ENCODE measurements around the gene MARS1.
A peak's percentile ranks its signal among the peaks of the same experiment; 100 is the strongest.

Gene MARS1

GRCh38 chr12:57462912-57463253 lies 25.0 kb upstream of the MARS1 start:
- peaks cover 20% of the 10 kb centered on the region for H3K27me3 ChIP-seq
- H3K27ac ChIP-seq = no peak overlapping the region

GRCh38 chr12:57464569-57464968 lies 23.3 kb upstream of the MARS1 start:
- no peak overlapping the region for H3K4me3 ChIP-seq
- H3K27ac ChIP-seq = no peak overlapping the region
- TF ChIP-seq Cebpa-rat (IDR thresholded peaks at IDR 0.05) = no peak
- peaks cover 7% of the 10 kb centered on the region for H4K20me1 ChIP-seq
- H3K9ac ChIP-seq = no peak overlapping the region
- peaks cover 6% of the 10 kb centered on the region; the same call in 1 of the 2 replicates for H3K36me3 ChIP-seq
- no peak overlapping the region for H3K4me2 ChIP-seq
- peaks cover 20% of the 10 kb centered on the region for H3K27me3 ChIP-seq
- peaks cover 28% of the 10 kb centered on the region for H3K4me1 ChIP-seq
- H3K9me3 ChIP-seq = no peaks in the 10 kb centered on the region

More at GRCh38 chr12:57462912-57463253, 25.0 kb upstream of the MARS1 start:
- Histone ChIP-seq H3K4me1 (peaks cover 38% of the 10 kb centered on the region), H3K4me2 (peak overlapping the region; percentile 98), H3K9me3 (no peaks in the 10 kb centered on the region), H3K36me3 (no peaks in the 10 kb centered on the region), H3K9ac (no peak overlapping the region), H3K4me3 (no peak overlapping the region), H4K20me1 (peaks cover 7% of the 10 kb centered on the region)
- no peak for TF ChIP-seq Cebpa-rat (IDR thresholded peaks at IDR 0.05)

- Histone ChIP-seq H3K27me3 (peaks cover 18% of the 10 kb centered on the region), H3K36me3 (peaks cover 12% of the 10 kb centered on the region; the same call in 1 of the 2 replicates), H3K9me3 (no peaks in the 10 kb centered on the region), H3K4me2 (no peak overlapping the region), H3K4me1 (peaks cover 28% of the 10 kb centered on the region), H3K4me3 (no peak overlapping the region), H4K20me1 (peaks cover 7% of the 10 kb centered on the region), H3K27ac (no peak overlapping the region), H3K9ac (no peak overlapping the region)
- no peak for TF ChIP-seq Cebpa-rat (IDR thresholded peaks at IDR 0.05)
Observed at GRCh38 chr12:57465030-57465746, 22.7 kb upstream of the MARS1 start.

- H3K27me3 ChIP-seq = peaks cover 11% of the 10 kb centered on the region
- no peak for TF ChIP-seq Cebpa-rat (IDR thresholded peaks at IDR 0.05)
- no peak overlapping the region for H3K4me2 ChIP-seq
- H3K9me3 ChIP-seq = no peaks in the 10 kb centered on the region
- H3K27ac ChIP-seq = no peak overlapping the region
- peaks cover 20% of the 10 kb centered on the region for H3K4me1 ChIP-seq
- no peak overlapping the region for H3K9ac ChIP-seq
- no peak overlapping the region for H3K4me3 ChIP-seq
- peaks cover 4% of the 10 kb centered on the region for H4K20me1 ChIP-seq
- peaks cover 19% of the 10 kb centered on the region; the same call in 1 of the 2 replicates for H3K36me3 ChIP-seq
Observed at GRCh38 chr12:57465747-57466505, 21.9 kb upstream of the MARS1 start.

GRCh38 chr12:57467212-57467874 lies 20.5 kb upstream of the MARS1 start:
- H3K9ac ChIP-seq = no peak overlapping the region
- H3K4me3 ChIP-seq = no peak overlapping the region
- H3K27me3 ChIP-seq = no peaks in the 10 kb centered on the region
- H4K20me1 ChIP-seq = no peaks in the 10 kb centered on the region
- H3K36me3 ChIP-seq = peaks cover 33% of the 10 kb centered on the region; the same call in 1 of the 2 replicates
- no peak for TF ChIP-seq Cebpa-rat (IDR thresholded peaks at IDR 0.05)
- peaks cover 15% of the 10 kb centered on the region for H3K4me1 ChIP-seq
- H3K4me2 ChIP-seq = no peak overlapping the region
- no peak overlapping the region for H3K27ac ChIP-seq
- no peaks in the 10 kb centered on the region for H3K9me3 ChIP-seq

GRCh38 chr12:57467915-57468314 lies 20.0 kb upstream of the MARS1 start:
- Histone ChIP-seq H3K27me3 (no peaks in the 10 kb centered on the region), H3K4me3 (no peak overlapping the region), H3K36me3 (peaks cover 39% of the 10 kb centered on the region; the same call in 1 of the 2 replicates), H3K4me2 (no peak overlapping the region), H4K20me1 (no peaks in the 10 kb centered on the region), H3K9me3 (no peaks in the 10 kb centered on the region), H3K27ac (no peak overlapping the region), H3K4me1 (peaks cover 12% of the 10 kb centered on the region), H3K9ac (no peak overlapping the region)
- TF ChIP-seq Cebpa-rat (IDR thresholded peaks at IDR 0.05) = no peak

GRCh38 chr12:57469296-57470164 lies 18.3 kb upstream of the MARS1 start:
- H3K9ac ChIP-seq = no peak overlapping the region
- H3K4me3 ChIP-seq = no peak overlapping the region
- no peak overlapping the region for H3K4me2 ChIP-seq
- H3K36me3 ChIP-seq = peaks cover 54% of the 10 kb centered on the region
- no peaks in the 10 kb centered on the region for H3K27me3 ChIP-seq
- no peak for TF ChIP-seq Cebpa-rat (IDR thresholded peaks at IDR 0.05)
- H3K4me1 ChIP-seq = peaks cover 6% of the 10 kb centered on the region; the same call in 1 of the 2 replicates
- H3K9me3 ChIP-seq = no peaks in the 10 kb centered on the region
- H3K27ac ChIP-seq = no peak overlapping the region
- no peaks in the 10 kb centered on the region for H4K20me1 ChIP-seq

GRCh38 chr12:57470286-57470969 lies 17.4 kb upstream of the MARS1 start:
- peaks cover 11% of the 10 kb centered on the region; the same call in 1 of the 2 replicates for H3K4me1 ChIP-seq
- H4K20me1 ChIP-seq = no peaks in the 10 kb centered on the region
- peaks cover 63% of the 10 kb centered on the region for H3K36me3 ChIP-seq
- H3K9ac ChIP-seq = no peak overlapping the region
- no peak overlapping the region for H3K27ac ChIP-seq
- no peak overlapping the region for H3K4me2 ChIP-seq
- no peaks in the 10 kb centered on the region for H3K9me3 ChIP-seq
- no peak for TF ChIP-seq Cebpa-rat (IDR thresholded peaks at IDR 0.05)
- H3K4me3 ChIP-seq = no peak overlapping the region
- H3K27me3 ChIP-seq = no peaks in the 10 kb centered on the region

Measured in BLaER1 (cell line).